ENCODE results near the gene JAG1. TPM values are rescaled to one million over a fixed set of nuclear protein-coding genes. Genes with fewer than 3 reads are reported as not detected.
A peak's percentile ranks its signal among the peaks of the same experiment; 100 is the strongest.

The JAG1 gene
- total and polyA plus RNA-seq, 3 donors from 2014 or later = 17.4 to 30.6 (median 24.7) TPM

DNA sequence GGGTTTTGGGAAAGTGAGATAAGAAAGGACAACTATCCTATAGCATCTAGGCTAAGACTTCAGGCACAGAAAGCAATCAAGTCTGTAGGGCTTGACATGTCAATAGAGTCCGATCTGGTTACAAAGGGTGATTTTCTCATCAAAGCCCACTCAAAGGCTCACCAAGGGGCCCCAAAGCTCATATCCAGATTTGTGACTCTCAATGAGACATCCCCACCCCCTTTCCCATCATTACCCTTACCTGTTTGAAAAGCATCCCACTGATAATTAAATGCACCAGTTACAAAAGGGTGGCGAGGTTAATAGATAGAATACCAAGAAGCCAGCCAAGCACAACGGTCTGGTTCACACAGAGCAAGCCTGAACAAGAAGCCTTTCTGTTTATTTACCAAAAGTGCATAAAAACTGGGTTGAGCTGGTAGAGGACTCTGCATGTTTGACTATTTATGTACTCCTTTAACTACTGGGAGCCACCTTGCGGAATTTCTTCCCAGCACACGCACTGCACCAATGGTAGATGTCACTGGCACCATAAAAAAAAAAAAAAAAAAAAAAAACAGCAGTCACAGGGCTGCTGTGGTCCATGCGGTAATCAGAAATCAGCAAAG is 6.1 kb downstream of the JAG1 start:
- H3K4me1 ChIP-seq = peaks cover 30% of the 10 kb centered on the region
- TF ChIP-seq, protein P1, sequence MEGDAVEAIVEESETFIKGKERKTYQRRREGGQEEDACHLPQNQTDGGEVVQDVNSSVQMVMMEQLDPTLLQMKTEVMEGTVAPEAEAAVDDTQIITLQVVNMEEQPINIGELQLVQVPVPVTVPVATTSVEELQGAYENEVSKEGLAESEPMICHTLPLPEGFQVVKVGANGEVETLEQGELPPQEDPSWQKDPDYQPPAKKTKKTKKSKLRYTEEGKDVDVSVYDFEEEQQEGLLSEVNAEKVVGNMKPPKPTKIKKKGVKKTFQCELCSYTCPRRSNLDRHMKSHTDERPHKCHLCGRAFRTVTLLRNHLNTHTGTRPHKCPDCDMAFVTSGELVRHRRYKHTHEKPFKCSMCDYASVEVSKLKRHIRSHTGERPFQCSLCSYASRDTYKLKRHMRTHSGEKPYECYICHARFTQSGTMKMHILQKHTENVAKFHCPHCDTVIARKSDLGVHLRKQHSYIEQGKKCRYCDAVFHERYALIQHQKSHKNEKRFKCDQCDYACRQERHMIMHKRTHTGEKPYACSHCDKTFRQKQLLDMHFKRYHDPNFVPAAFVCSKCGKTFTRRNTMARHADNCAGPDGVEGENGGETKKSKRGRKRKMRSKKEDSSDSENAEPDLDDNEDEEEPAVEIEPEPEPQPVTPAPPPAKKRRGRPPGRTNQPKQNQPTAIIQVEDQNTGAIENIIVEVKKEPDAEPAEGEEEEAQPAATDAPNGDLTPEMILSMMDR (IDR thresholded peaks at IDR 0.05) = no peak
- no peak for TF ChIP-seq POLR2A (IDR thresholded peaks at IDR 0.05)
- whole genome bisulfite sequencing, 2 donors = 84 to 86% methylated on average over 6 of the region's 6 CpGs
- DNase-seq = no peak
- H3K4me3 ChIP-seq = no peak overlapping the region
- no peaks in the 10 kb centered on the region for H3K9me3 ChIP-seq
- H3K27me3 ChIP-seq = no peaks in the 10 kb centered on the region
- intact Hi-C loops (cut with DNase I; ENCODE audit: low total_unique reads) = no loop called here
- no peaks in the 10 kb centered on the region for H3K36me3 ChIP-seq (ENCODE audit: low read depth, missing control alignments)
- H3K27ac ChIP-seq = no peak overlapping the region

DNA sequence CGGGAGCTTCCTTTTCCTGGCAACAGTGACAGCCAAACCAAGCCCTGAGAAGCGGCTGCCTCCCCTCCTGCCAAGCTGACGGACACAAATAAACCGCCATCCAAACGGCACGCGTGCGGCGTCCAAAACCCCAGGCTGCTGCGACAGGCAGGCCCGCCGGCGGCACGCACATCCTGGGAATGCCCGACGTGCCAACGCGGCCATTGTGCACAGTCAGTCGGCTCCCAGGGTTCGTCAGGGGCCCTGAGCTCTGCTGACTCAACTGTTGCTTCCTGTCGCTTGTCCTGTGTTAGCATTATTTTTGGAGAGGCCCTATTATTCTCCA is 6.8 kb downstream of the JAG1 start:
- DNase-seq = no peak
- Histone ChIP-seq H3K27ac (peak overlapping the region in 1 of 2 donors; percentile 56), H3K4me3 (no peak overlapping the region), H3K27me3 (no peaks in the 10 kb centered on the region), H3K9me3 (no peaks in the 10 kb centered on the region), H3K4me1 (peaks cover 32% of the 10 kb centered on the region), H3K36me3 (ENCODE audit: low read depth, missing control alignments) (no peaks in the 10 kb centered on the region)
- 82 to 89% methylated on average over 5 to 21 of the region's 21 CpGs for WGBS, 2 donors
- TF ChIP-seq POLR2A (IDR thresholded peaks at IDR 0.05) = no peak
- TF ChIP-seq, protein P1 (IDR thresholded peaks at IDR 0.05) = no peak
- intact Hi-C loops (cut with DNase I; ENCODE audit: low total_unique reads) = no loop called here

DNA sequence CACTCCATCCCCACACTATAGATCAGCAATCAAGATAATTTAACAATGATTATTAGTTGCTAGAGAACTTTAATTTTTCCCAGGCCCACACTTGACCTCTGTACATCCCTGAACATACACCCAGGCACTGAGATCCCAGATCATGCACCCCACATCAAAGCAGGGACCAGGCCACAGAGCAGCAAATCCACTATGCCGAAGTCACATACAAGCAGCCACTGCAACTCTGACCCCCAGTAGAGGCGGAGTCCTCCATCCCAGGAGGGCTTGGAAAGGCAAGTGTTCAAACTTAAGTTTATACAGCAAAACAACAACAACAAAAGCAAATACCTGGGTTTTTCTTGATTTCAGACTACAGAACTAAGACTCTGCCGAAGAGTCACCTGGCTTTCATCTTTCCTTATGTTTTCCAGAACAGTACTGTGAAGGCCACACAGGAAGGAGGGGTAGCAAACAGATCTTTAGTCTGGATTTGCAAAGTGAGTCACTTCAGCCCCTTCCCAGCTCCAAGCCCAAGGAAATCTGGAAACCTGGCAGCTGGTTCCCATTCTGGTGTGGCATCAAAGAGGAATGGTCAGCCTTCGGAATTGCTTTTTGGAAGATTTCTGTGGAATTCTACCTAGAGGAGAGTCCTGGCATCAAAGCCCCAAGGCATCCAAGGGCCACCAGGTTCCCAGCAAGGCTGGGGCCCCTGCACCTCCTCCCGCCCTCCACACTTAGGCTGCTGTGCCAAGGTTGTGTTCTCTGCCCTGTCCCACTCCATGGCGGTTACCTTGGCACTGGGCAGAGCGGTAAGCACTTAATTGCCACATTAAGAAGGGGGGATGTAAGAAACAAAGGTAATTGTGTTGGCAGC is 7.3 kb downstream of the JAG1 start:
- 77 to 82% methylated on average over 6 to 7 of the region's 7 CpGs for WGBS, 2 donors
- H3K9me3 ChIP-seq = no peaks in the 10 kb centered on the region
- no peak for DNase-seq
- intact Hi-C loops (cut with DNase I; ENCODE audit: low total_unique reads) = no loop called here
- no peak overlapping the region for H3K4me3 ChIP-seq
- H3K4me1 ChIP-seq = peaks cover 32% of the 10 kb centered on the region
- no peaks in the 10 kb centered on the region for H3K27me3 ChIP-seq
- H3K36me3 ChIP-seq (ENCODE audit: low read depth, missing control alignments) = no peaks in the 10 kb centered on the region
- peak overlapping the region in 1 of 2 donors; percentile 56 for H3K27ac ChIP-seq
- TF ChIP-seq, protein P1 (IDR thresholded peaks at IDR 0.05) = no peak
- no peak for TF ChIP-seq POLR2A (IDR thresholded peaks at IDR 0.05)

DNA sequence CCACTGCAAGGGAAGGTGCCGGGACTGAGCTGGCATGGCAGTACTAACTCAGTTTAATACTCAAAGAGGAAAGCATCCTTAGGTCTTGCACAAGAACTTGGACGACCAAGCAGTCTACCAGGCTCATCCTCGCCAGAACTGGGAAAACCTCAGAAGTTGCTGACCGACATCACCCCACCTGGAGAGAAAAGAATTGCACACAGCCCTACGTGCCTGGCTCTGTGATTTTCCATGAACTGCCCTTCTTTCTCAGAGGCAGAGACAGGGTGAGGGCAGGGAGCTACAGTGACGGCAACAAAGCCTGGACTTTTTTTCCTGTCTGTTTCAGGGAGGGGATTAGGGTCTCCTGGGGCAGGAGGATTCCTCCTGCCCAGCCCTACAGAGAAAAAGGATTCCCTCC is 8.0 kb downstream of the JAG1 start:
- H3K36me3 ChIP-seq (ENCODE audit: low read depth, missing control alignments) = no peaks in the 10 kb centered on the region
- no peaks in the 10 kb centered on the region for H3K9me3 ChIP-seq
- peaks cover 32% of the 10 kb centered on the region for H3K4me1 ChIP-seq
- DNase-seq = no peak
- no peaks in the 10 kb centered on the region for H3K27me3 ChIP-seq
- peak overlapping the region in 1 of 2 donors; percentile 56 for H3K27ac ChIP-seq
- TF ChIP-seq, protein P1 (IDR thresholded peaks at IDR 0.05) = no peak
- no peak for TF ChIP-seq POLR2A (IDR thresholded peaks at IDR 0.05)
- H3K4me3 ChIP-seq = no peak overlapping the region
- intact Hi-C loops (cut with DNase I; ENCODE audit: low total_unique reads) = no loop called here
- 51 to 57% methylated on average over 4 to 6 of the region's 6 CpGs for WGBS, 2 donors

Data from testis (tissue), 3 donors.